ENCODE results near the gene QSOX1.

The QSOX1 gene

DNA sequence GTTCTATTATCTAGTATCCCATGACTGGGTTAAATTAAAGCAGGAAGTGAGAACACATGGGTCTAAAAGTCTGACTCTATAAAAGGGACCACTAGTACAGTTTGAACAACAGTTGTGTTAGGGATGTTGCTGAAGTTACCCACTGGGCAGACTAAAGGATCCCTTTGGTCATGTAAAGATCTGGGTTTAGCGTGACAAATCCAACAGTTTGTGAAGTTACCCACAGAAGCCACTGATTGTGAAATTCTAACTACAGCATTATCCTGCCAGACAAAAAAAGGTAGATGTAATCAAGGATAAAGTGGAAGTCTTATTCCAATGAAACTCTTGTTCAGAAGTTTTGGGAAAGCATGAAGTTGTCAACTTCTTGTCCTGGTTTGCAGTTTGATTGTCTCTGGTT lies 5.7 kb downstream of the QSOX1 start:
- TF ChIP-seq, protein P1, sequence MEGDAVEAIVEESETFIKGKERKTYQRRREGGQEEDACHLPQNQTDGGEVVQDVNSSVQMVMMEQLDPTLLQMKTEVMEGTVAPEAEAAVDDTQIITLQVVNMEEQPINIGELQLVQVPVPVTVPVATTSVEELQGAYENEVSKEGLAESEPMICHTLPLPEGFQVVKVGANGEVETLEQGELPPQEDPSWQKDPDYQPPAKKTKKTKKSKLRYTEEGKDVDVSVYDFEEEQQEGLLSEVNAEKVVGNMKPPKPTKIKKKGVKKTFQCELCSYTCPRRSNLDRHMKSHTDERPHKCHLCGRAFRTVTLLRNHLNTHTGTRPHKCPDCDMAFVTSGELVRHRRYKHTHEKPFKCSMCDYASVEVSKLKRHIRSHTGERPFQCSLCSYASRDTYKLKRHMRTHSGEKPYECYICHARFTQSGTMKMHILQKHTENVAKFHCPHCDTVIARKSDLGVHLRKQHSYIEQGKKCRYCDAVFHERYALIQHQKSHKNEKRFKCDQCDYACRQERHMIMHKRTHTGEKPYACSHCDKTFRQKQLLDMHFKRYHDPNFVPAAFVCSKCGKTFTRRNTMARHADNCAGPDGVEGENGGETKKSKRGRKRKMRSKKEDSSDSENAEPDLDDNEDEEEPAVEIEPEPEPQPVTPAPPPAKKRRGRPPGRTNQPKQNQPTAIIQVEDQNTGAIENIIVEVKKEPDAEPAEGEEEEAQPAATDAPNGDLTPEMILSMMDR (IDR thresholded peaks at IDR 0.05; ENCODE audit: low read depth, low read length, missing control alignments), result no peak
- no peak for DNase-seq (ENCODE audit: extremely low read depth, low read depth)
- no peak overlapping the region for H3K4me3 ChIP-seq (replicated peaks; ENCODE audit: low read depth, low read length)

GRCh38 chr1:180163041-180163440 lies 8.4 kb downstream of the QSOX1 start:
- TF ChIP-seq, protein P1 (IDR thresholded peaks at IDR 0.05; ENCODE audit: low read depth, low read length, missing control alignments), result no peak
- DNase-seq (ENCODE audit: extremely low read depth, low read depth), result no peak
- H3K4me3 ChIP-seq (replicated peaks; ENCODE audit: low read depth, low read length), result no peak overlapping the region

GRCh38 chr1:180165096-180165495 lies 10.4 kb downstream of the QSOX1 start:
- TF ChIP-seq, protein P1 (IDR thresholded peaks at IDR 0.05; ENCODE audit: low read depth, low read length, missing control alignments), result no peak
- DNase-seq (ENCODE audit: extremely low read depth, low read depth), result no peak

GRCh38 chr1:180165509-180166435 lies 11.1 kb downstream of the QSOX1 start:
- H3K4me3 ChIP-seq (replicated peaks; ENCODE audit: low read depth, low read length), result no peak overlapping the region
- TF ChIP-seq, protein P1 (IDR thresholded peaks at IDR 0.05; ENCODE audit: low read depth, low read length, missing control alignments), result no peak
- DNase-seq (ENCODE audit: extremely low read depth, low read depth), result no peak

More at GRCh38 chr1:180165096-180165495, 10.4 kb downstream of the QSOX1 start:
- no peak overlapping the region for H3K4me3 ChIP-seq (replicated peaks; ENCODE audit: low read depth, low read length)

DNA sequence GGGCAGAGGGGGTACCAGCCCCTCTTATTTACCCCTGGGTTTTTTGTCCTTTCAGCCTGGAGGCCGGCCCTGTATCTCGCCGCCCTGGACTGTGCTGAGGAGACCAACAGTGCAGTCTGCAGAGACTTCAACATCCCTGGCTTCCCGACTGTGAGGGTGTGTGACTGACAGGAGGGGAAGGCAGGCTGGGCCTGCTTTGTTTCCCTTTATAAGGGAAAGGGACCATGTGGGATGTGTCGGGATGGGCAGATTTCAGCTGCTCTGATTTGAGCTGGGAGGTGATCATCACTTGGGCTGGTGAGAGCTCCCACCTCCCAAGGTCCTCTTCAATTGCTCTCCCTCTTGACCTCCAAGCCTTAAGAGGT lies 11.7 kb downstream of the QSOX1 start:
- TF ChIP-seq, protein P1 (IDR thresholded peaks at IDR 0.05; ENCODE audit: low read depth, low read length, missing control alignments), result no peak
- DNase-seq (ENCODE audit: extremely low read depth, low read depth), result no peak
- H3K4me3 ChIP-seq (replicated peaks; ENCODE audit: low read depth, low read length), result no peak overlapping the region

DNA sequence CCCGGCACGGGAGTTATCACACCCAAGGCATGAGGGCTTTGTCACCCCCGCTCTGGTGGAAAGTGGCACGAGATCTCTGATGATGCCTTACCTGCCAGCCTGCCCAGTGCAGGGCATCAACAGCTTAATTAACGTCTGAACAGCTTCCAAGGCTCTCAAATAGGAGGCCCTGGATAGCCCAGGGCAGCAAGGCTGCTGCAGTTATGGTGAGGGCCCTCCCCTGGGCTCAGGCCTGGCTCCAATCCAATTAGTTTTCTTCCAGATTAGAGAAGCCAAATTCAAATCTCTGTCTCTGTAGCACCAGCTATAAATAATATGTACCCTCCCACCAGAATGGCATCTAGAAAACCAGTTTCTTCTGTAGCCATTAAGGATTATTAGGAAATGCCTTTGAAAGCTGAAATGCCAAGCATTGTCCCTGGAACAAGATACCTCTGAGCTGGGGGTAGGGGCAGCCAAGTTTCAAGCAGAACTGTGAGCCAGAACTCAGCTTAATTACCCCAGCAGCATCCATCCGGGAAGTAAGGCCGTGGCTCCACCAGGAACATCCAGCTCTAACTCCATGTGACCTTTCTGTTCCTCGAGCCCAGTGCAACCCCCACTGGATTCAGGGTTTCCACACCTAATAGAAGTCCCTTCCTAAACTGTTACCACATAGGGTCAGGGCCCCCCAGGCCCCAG lies 12.5 kb downstream of the QSOX1 start:
- no peak overlapping the region for H3K4me3 ChIP-seq (replicated peaks; ENCODE audit: low read depth, low read length)
- no peak for DNase-seq (ENCODE audit: extremely low read depth, low read depth)
- TF ChIP-seq, protein P1 (IDR thresholded peaks at IDR 0.05; ENCODE audit: low read depth, low read length, missing control alignments), result no peak

All from HFF-Myc (cell line).